Subcutaneous adipose tissue (tissue), 4 donors: ENCODE measurements around the gene EGFR. TPM values are rescaled to one million over a fixed set of nuclear protein-coding genes. Genes with fewer than 3 reads are reported as not detected.

Experiments
- CTCF ChIP-seq: fragments of 450-650 bp; IDR thresholded peaks from one replicate; pipeline ENCODE4 v1.5.1; 2016; ENCODE audit warnings: low read depth, mild to moderate bottlenecking, control low read depth, antibody characterized with exemption, moderate library complexity
- total RNA-seq, 4 donors: library from RNA; depleted of rRNA; stranded (reverse); fragments of >200 nt; gene quantifications; one replicate each; pipeline ENCODE4 v1.1.0, GENCODE V29; 2016

The EGFR gene
- total RNA-seq, 4 donors from 2014 or later, result 84.0 to 132 (median 102) TPM

- TF ChIP-seq CTCF, result no peak
Measured at GRCh38 chr7:55066524-55066923, 47.7 kb downstream of the EGFR start.

GRCh38 chr7:55066938-55067337 is 48.1 kb downstream of the EGFR start:
- TF ChIP-seq CTCF, result no peak

GRCh38 chr7:55067748-55068147 is 48.9 kb downstream of the EGFR start:
- TF ChIP-seq CTCF, result no peak

GRCh38 chr7:55069271-55069792 is 50.5 kb downstream of the EGFR start:
- no peak for TF ChIP-seq CTCF

- no peak for TF ChIP-seq CTCF
Measured at GRCh38 chr7:55070271-55070743, 51.5 kb downstream of the EGFR start.

GRCh38 chr7:55070854-55071253 is 52.0 kb downstream of the EGFR start:
- TF ChIP-seq CTCF, result no peak

GRCh38 chr7:55071411-55072175 is 52.8 kb downstream of the EGFR start:
- TF ChIP-seq CTCF, result no peak
